Measurements from ENCODE around the gene DOLPP1.

DOLPP1 gene

DNA sequence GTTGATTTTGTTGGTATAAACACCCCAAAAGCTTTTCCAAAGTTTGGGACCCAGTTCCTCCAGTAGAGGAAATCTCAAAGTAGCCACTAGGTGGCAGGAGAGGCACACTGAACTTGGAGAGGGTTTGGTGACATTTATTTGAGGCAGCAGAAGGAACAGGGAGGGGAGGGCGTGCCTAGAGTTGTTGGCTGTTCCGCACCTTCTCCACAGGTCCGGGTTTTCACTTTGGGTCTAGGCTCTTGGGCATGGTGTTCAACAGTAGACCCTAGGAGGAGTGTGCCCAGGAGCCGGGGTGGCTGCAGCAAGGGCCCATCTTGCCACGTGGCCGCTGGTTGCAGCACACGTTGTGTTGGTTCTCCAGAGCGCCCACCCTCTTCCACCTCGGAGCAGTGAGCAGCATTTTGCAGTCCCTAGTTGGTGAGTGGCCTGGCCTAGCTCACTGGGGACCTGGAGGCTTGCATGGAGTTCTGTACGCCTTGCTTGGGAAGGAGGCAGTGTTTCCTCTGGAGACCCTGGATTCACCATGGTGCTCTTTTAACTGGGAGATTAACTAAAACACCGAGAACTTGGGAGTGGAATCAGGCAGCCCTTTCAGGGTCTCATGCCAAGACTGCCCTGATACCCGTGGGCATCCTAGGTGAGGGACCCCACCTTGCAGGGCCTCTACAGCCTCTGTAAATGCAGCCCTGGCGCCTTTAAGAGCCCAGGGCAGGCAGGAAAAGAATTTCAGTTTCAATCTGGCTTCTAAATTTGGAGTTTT, 58.5 kb downstream of the DOLPP1 start:
- DNase-seq, result peak; percentile 88

GRCh38 chr9:129139993-129140396, 59.1 kb downstream of the DOLPP1 start:
- DNase-seq, result no peak

Data from right kidney (tissue), 1 donor.